SK-N-SH (cell line): ENCODE data around the gene SPAG5. TPM values are rescaled to one million over a fixed set of nuclear protein-coding genes. Genes with fewer than 3 reads are reported as not detected.

Experiments
- CTCF ChIA-PET: fragments of 300-600, 350-600 bp; formaldehyde crosslinking; extraction: SDS; loops from one replicate; lab custom pipeline; 2021; lab: Yijun Ruan, JAX
- POLR2A ChIA-PET: fragments of 350-600 bp; sonication (Branson Sonifier 250); formaldehyde crosslinking; extraction: SDS; loops from one replicate; lab custom pipeline; 2020; ENCODE audit warnings: antibody characterized with exemption, inconsistent platforms; lab: Yijun Ruan, JAX
- DNase-seq: peaks from one replicate; pipeline ENCODE4 v3.0.0; 2012
- H2AFZ ChIP-seq: fragments of 200-600 bp; sonication (generic); 2 replicates; pipeline ENCODE4 v1.8.1; 2016; ENCODE audit warnings: antibody characterized with exemption, mild to moderate bottlenecking, low read depth
- H3F3A ChIP-seq: fragments of 200-600 bp; sonication (generic); replicated peaks from 2 replicates; pipeline ENCODE3; 2016; ENCODE audit warnings: antibody characterized with exemption, mild to moderate bottlenecking; ENCODE audit not compliant: insufficient read depth
- H3K27ac ChIP-seq, 2 experiments: fragments of 200-500 bp in 1 of 2; fragments of 200-600 bp in 1 of 2; sonication (Bioruptor generic) in 1 of 2; sonication (generic), shearing (Covaris generic) in 1 of 2; 2 replicates each; pipeline versions ENCODE4 v1.5.1 to v1.6.1; 2014 to 2016; ENCODE audit warnings: low read depth in 2 of 2, inconsistent platforms in 1 of 2, low read length in 1 of 2, mild to moderate bottlenecking in 1 of 2, mixed read lengths in 1 of 2
- H3K27me3 ChIP-seq: fragments of 200-600 bp; sonication (generic), shearing (Covaris generic); 2 replicates; pipeline ENCODE4 v1.6.1; 2016; ENCODE audit warnings: mixed run types; ENCODE audit not compliant: insufficient read depth
- H3K36me3 ChIP-seq, 2 experiments: fragments of 200-500 bp in 1 of 2; fragments of 200-600 bp in 1 of 2; sonication (Bioruptor generic) in 1 of 2; sonication (generic) in 1 of 2; replicated peaks in 1 of 2; 2 replicates each; pipeline versions ENCODE3 to v1.5.1; 2014 to 2016; ENCODE audit warnings: low read length in 1 of 2, mild to moderate bottlenecking in 1 of 2; ENCODE audit not compliant: insufficient read depth in 2 of 2, control insufficient read depth in 1 of 2
- H3K4me1 ChIP-seq, 2 experiments: fragments of 200-500 bp in 1 of 2; fragments of 200-600 bp in 1 of 2; sonication (Bioruptor generic) in 1 of 2; sonication (generic), shearing (Covaris generic) in 1 of 2; 2 replicates each; pipeline versions ENCODE4 v1.5.1 to v1.6.1; 2014 to 2016; ENCODE audit warnings: low read depth in 1 of 2, low read length in 1 of 2, mixed run types in 1 of 2; ENCODE audit not compliant: insufficient read depth in 2 of 2, control insufficient read depth in 1 of 2
- H3K4me2 ChIP-seq: fragments of 200-600 bp; sonication (generic), shearing (Covaris generic); 2 replicates; pipeline ENCODE4 v1.6.1; 2017; ENCODE audit warnings: mixed run types
- H3K4me3 ChIP-seq, 2 experiments: fragments of 200-500 bp in 1 of 2; fragments of 200-600 bp in 1 of 2; sonication (Bioruptor generic) in 1 of 2; sonication (generic), shearing (Covaris generic) in 1 of 2; 2 replicates each; pipeline versions ENCODE4 v1.5.1 to v1.8.1; 2014 to 2016; ENCODE audit warnings: low read depth in 2 of 2, inconsistent platforms in 1 of 2, low read length in 1 of 2, mild to moderate bottlenecking in 1 of 2, mixed read lengths in 1 of 2, moderate library complexity in 1 of 2
- H3K79me2 ChIP-seq: fragments of 200-600 bp; sonication (generic); 2 replicates; pipeline ENCODE4 v1.8.1; 2017; ENCODE audit warnings: mild to moderate bottlenecking; ENCODE audit not compliant: insufficient read depth
- H3K9ac ChIP-seq: fragments of 200-600 bp; sonication (generic); 2 replicates; pipeline ENCODE4 v1.6.1; 2017; ENCODE audit warnings: mixed run types
- H3K9me2 ChIP-seq: fragments of 200-600 bp; sonication (generic); 2 replicates; pipeline ENCODE4 v1.6.1; 2017; ENCODE audit warnings: mixed run types
- H3K9me3 ChIP-seq: fragments of 200-600 bp; sonication (generic); 2 replicates; pipeline ENCODE4 v1.6.1; 2017; ENCODE audit warnings: mixed run types, mild to moderate bottlenecking, moderate library complexity
- H4K20me1 ChIP-seq: fragments of 200-600 bp; sonication (generic); 2 replicates; pipeline ENCODE4 v1.6.1; 2017; ENCODE audit warnings: mild to moderate bottlenecking, mixed run types; ENCODE audit not compliant: insufficient read depth
- CHD2 ChIP-seq: fragments of 150-350 bp; IDR thresholded peaks from 2 replicates; pipeline ENCODE4 v1.6.1; 2018; ENCODE audit warnings: low read length; ENCODE audit not compliant: partially characterized antibody
- ELF1 ChIP-seq: IDR thresholded peaks from 2 replicates; pipeline ENCODE4 v1.4.0; 2012
- EP300 ChIP-seq, 2 experiments: IDR thresholded peaks; 2 replicates each; pipeline versions ENCODE4 v1.4.0 to v1.6.1; 2012; ENCODE audit warnings: borderline replicate concordance in 1 of 2, low read depth in 1 of 2, low read length in 1 of 2
- GABPA ChIP-seq: IDR thresholded peaks from 2 replicates; pipeline ENCODE4 v1.4.0; 2012; ENCODE audit warnings: low read depth, mild to moderate bottlenecking
- MAX ChIP-seq: IDR thresholded peaks from 2 replicates; pipeline ENCODE4 v1.4.0; 2012; ENCODE audit warnings: low read depth
- NFIC ChIP-seq: IDR thresholded peaks from 2 replicates; pipeline ENCODE4 v1.4.0; 2012; ENCODE audit warnings: borderline replicate concordance
- RAD21 ChIP-seq: IDR thresholded peaks from 2 replicates; pipeline ENCODE4 v1.6.1; 2012; ENCODE audit warnings: mild to moderate bottlenecking, low read length
- RFX5 ChIP-seq: IDR thresholded peaks from 2 replicates; pipeline ENCODE4 v1.6.1; 2012; ENCODE audit warnings: mild to moderate bottlenecking, improper control_type of control experiment, low read length
- RXRA ChIP-seq: IDR thresholded peaks from 2 replicates; pipeline ENCODE4 v1.4.0; 2012; ENCODE audit warnings: low read depth, mild to moderate bottlenecking, borderline replicate concordance
- SMC3 ChIP-seq: IDR thresholded peaks from 2 replicates; pipeline ENCODE4 v1.6.1; 2012; ENCODE audit warnings: low read depth, low read length, improper control_type of control experiment
- USF2 ChIP-seq: fragments of 150-350 bp; IDR thresholded peaks from 2 replicates; pipeline ENCODE4 v1.6.1; 2017; ENCODE audit warnings: antibody characterized with exemption, low read length, low read depth, borderline replicate concordance
- WGBS: methylation state at CpG from one replicate; pipeline ENCODE4 v1.1.6; 2017; ENCODE audit warnings: low lambda C conversion rate; 5-methylcytosine and 5-hydroxymethylcytosine counted together
- polyA plus RNA-seq, 3 experiments: library from polyadenylated mRNA; depleted of rRNA; stranded (reverse); fragments of >200 nt; gene quantifications; 2 replicates each; pipeline ENCODE4 v1.2.3, GENCODE V29; 2012
- TF ChIP-seq, protein P1 (sequence below): fragments of 150-350 bp; IDR thresholded peaks from 2 replicates; pipeline ENCODE4 v1.6.1; 2016; ENCODE audit warnings: mild to moderate bottlenecking, low read depth, low read length
- TF ChIP-seq, protein P2 (sequence below): IDR thresholded peaks from 2 replicates; pipeline ENCODE4 v1.6.1; 2012; ENCODE audit warnings: mild to moderate bottlenecking, low read depth, low read length, moderate library complexity

Gene SPAG5
- polyA plus RNA-seq, 1 of the 3 experiments (the other 2 are of a cell fraction): 36.5 TPM

DNA sequence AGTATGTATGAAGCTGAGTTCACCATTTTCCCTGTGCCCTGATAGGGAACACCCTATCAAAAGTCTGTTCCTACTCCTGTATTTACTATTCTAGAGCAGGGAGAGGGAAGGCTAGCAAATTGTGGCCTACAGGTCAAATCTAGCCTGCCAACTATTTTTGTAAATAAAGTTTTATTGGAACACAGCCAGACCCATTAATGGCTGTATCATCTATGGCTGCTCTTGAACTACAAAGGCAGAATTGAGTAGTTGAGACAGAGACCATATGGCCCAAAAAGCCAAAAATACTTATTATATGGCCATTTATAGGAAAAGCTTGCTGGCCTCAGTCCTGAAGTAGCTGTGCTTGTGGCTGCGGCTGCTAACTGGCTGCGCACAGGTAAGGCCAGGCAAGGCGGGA lies 17.9 kb downstream of the SPAG5 start:
- peaks cover 40 to 80% of the 10 kb centered on the region in 2 experiments for H3K36me3 ChIP-seq

More for the DNA sequence above, 17.9 kb downstream of the SPAG5 start:
- Histone ChIP-seq H3K4me2 (no peak overlapping the region), H3K9me3 (no peaks in the 10 kb centered on the region), H4K20me1 (no peaks in the 10 kb centered on the region), H3F3A (peaks cover 19% of the 10 kb centered on the region), H2AFZ (no peak overlapping the region), H3K27me3 (no peaks in the 10 kb centered on the region), H3K9ac (no peak overlapping the region), H3K27ac (no peak overlapping the region), H3K4me1 (peaks cover 0 to 8% of the 10 kb centered on the region in 2 experiments; a peak in 2 of 4 replicates), H3K4me3 (no peak overlapping the region), H3K9me2 (no peaks in the 10 kb centered on the region), H3K79me2 (no peaks in the 10 kb centered on the region)
- ChIA-PET POLR2A (no interaction called here), CTCF (interaction anchor here (0.6 to 1.3 kb wide), 2 partner anchors 19 to 30 kb away, joined by 3 read pairs; no protein-coding TSS in a partner anchor)
- no peak for DNase-seq
- TF ChIP-seq GABPA (no peak), USF2 (no peak), SMC3 (no peak), ELF1 (no peak), MAX (no peak), EP300 (IDR thresholded peaks at IDR 0.05; ENCODE audit: borderline replicate concordance in 1 of 2, low read depth in 1 of 2, low read length in 1 of 2) (no peak), NFIC (no peak), RXRA (no peak), CHD2 (no peak), RFX5 (no peak), RAD21 (no peak)
- TF ChIP-seq, protein P1, sequence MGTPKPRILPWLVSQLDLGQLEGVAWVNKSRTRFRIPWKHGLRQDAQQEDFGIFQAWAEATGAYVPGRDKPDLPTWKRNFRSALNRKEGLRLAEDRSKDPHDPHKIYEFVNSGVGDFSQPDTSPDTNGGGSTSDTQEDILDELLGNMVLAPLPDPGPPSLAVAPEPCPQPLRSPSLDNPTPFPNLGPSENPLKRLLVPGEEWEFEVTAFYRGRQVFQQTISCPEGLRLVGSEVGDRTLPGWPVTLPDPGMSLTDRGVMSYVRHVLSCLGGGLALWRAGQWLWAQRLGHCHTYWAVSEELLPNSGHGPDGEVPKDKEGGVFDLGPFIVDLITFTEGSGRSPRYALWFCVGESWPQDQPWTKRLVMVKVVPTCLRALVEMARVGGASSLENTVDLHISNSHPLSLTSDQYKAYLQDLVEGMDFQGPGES: no peak
- TF ChIP-seq, protein P2, sequence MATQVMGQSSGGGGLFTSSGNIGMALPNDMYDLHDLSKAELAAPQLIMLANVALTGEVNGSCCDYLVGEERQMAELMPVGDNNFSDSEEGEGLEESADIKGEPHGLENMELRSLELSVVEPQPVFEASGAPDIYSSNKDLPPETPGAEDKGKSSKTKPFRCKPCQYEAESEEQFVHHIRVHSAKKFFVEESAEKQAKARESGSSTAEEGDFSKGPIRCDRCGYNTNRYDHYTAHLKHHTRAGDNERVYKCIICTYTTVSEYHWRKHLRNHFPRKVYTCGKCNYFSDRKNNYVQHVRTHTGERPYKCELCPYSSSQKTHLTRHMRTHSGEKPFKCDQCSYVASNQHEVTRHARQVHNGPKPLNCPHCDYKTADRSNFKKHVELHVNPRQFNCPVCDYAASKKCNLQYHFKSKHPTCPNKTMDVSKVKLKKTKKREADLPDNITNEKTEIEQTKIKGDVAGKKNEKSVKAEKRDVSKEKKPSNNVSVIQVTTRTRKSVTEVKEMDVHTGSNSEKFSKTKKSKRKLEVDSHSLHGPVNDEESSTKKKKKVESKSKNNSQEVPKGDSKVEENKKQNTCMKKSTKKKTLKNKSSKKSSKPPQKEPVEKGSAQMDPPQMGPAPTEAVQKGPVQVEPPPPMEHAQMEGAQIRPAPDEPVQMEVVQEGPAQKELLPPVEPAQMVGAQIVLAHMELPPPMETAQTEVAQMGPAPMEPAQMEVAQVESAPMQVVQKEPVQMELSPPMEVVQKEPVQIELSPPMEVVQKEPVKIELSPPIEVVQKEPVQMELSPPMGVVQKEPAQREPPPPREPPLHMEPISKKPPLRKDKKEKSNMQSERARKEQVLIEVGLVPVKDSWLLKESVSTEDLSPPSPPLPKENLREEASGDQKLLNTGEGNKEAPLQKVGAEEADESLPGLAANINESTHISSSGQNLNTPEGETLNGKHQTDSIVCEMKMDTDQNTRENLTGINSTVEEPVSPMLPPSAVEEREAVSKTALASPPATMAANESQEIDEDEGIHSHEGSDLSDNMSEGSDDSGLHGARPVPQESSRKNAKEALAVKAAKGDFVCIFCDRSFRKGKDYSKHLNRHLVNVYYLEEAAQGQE: no peak
- WGBS: no CpG with 5 or more reads among the region's 3 CpGs
